ENCODE results near the gene SNX13. TPM values are rescaled to one million over a fixed set of nuclear protein-coding genes. Genes with fewer than 3 reads are reported as not detected.

Gene SNX13
- polyA plus RNA-seq, 1 experiment: 7.7 TPM

DNA sequence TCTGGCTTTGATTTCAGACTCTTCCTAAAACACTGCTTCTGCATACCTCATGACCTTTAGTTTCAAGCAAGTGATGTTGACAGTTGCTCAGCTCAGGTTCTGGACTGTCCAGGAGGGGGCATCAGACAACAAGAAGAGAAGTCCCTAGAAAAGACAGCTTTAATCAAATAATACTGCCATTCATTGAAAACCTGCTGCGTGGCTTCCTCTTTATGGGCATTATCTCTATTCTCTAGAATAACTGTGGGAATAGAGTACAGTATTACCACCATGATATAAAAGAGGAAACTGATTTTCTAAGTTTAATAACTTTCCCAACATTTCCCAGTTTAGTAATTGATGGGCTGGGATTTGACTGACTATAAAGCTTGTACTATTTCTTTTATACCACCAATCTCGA is 170.4 kb downstream of the SNX13 start:
- ChIA-PET CTCF (interaction anchor here (0.6 to 2.3 kb wide), 42 partner anchors 8 to 582 kb away, joined by 3 to 16 read pairs (median 4); no protein-coding TSS in a partner anchor), POLR2A (interaction anchor here (0.6 kb wide), 1 partner anchor 576 kb away, joined by 8 read pairs; no protein-coding TSS in a partner anchor)
- no peak for DNase-seq (ENCODE audit: low read depth)
- Histone ChIP-seq H3K36me3 (ENCODE audit: control insufficient read depth, insufficient read depth, low read length) (no peaks in the 10 kb centered on the region), H3K4me3 (ENCODE audit: low read depth, low read length) (no peak overlapping the region), H3K27me3 (ENCODE audit: control insufficient read depth, insufficient read depth, low read length) (peaks cover 1% of the 10 kb centered on the region; the same call in 1 of the 2 replicates)
- TF ChIP-seq, protein P1, sequence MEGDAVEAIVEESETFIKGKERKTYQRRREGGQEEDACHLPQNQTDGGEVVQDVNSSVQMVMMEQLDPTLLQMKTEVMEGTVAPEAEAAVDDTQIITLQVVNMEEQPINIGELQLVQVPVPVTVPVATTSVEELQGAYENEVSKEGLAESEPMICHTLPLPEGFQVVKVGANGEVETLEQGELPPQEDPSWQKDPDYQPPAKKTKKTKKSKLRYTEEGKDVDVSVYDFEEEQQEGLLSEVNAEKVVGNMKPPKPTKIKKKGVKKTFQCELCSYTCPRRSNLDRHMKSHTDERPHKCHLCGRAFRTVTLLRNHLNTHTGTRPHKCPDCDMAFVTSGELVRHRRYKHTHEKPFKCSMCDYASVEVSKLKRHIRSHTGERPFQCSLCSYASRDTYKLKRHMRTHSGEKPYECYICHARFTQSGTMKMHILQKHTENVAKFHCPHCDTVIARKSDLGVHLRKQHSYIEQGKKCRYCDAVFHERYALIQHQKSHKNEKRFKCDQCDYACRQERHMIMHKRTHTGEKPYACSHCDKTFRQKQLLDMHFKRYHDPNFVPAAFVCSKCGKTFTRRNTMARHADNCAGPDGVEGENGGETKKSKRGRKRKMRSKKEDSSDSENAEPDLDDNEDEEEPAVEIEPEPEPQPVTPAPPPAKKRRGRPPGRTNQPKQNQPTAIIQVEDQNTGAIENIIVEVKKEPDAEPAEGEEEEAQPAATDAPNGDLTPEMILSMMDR (IDR thresholded peaks at IDR 0.05; ENCODE audit: insufficient read depth, low read depth, low read length): peak; percentile 83

DNA sequence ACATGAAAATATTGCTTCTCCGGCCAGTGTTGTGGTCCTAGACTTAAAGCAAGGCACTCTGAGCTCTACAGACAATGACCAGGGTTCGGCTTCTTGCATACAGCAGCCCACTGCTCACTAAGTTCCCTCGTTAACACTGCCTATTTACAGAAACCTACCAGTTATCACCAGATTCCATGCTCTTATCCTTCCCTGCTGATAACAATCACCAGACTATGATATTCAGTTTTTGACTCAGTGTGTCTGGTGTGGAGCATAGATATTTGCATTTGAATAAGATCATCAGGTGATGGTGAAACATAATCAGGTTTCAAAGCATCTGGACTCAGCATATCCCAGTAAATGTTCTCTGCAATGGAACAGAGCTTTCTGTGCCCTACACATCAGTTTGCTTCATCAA is 182.3 kb downstream of the SNX13 start:
- POLR2A ChIA-PET: no interaction called here
- TF ChIP-seq, protein P1 (IDR thresholded peaks at IDR 0.05; ENCODE audit: insufficient read depth, low read depth, low read length): no peak
- no peaks in the 10 kb centered on the region; the same call in 1 of the 2 replicates for H3K27me3 ChIP-seq (ENCODE audit: control insufficient read depth, insufficient read depth, low read length)
- CTCF ChIA-PET: interaction anchor here (1.2 kb wide), 1 partner anchor 12 kb away, joined by 4 read pairs; no protein-coding TSS in a partner anchor
- no peaks in the 10 kb centered on the region for H3K36me3 ChIP-seq (ENCODE audit: control insufficient read depth, insufficient read depth, low read length)
- no peak for DNase-seq (ENCODE audit: low read depth)
- H3K4me3 ChIP-seq (ENCODE audit: low read depth, low read length): no peak overlapping the region

GRCh38 chr7:17746020-17746530 is 194.2 kb downstream of the SNX13 start:
- ChIA-PET POLR2A (no interaction called here), CTCF (interaction anchor here (1.2 kb wide), 1 partner anchor 575 kb away, joined by 3 read pairs; no protein-coding TSS in a partner anchor)
- no peak for DNase-seq (ENCODE audit: low read depth)
- TF ChIP-seq, protein P1 (IDR thresholded peaks at IDR 0.05; ENCODE audit: insufficient read depth, low read depth, low read length): no peak
- no peak overlapping the region for H3K4me3 ChIP-seq (ENCODE audit: low read depth, low read length)
- H3K27me3 ChIP-seq (ENCODE audit: control insufficient read depth, insufficient read depth, low read length): no peaks in the 10 kb centered on the region
- no peaks in the 10 kb centered on the region for H3K36me3 ChIP-seq (ENCODE audit: control insufficient read depth, insufficient read depth, low read length)

DNA sequence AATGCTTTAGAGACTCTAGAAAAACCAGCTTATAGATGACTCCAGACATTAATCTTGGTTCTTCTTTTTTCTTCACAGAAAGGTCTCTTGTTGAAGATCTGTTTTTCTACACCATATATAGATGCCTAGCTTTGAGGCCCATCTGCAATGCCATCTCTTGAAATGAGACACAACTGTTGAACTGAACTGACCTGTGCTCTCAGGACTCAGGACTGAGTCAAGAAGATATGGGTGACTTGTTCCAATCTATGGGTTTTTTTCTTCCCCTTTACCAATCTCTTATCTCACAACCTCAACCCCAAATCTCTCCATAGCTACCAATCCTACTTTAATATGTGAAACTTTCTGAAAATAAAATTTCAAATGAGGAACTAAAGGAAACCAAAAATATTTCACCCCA is 194.7 kb downstream of the SNX13 start:
- H3K36me3 ChIP-seq (ENCODE audit: control insufficient read depth, insufficient read depth, low read length): no peaks in the 10 kb centered on the region
- no peaks in the 10 kb centered on the region for H3K27me3 ChIP-seq (ENCODE audit: control insufficient read depth, insufficient read depth, low read length)
- POLR2A ChIA-PET: no interaction called here
- CTCF ChIA-PET: interaction anchor here (1.2 kb wide), 1 partner anchor 576 kb away, joined by 3 read pairs; no protein-coding TSS in a partner anchor
- DNase-seq (ENCODE audit: low read depth): no peak
- TF ChIP-seq, protein P1 (IDR thresholded peaks at IDR 0.05; ENCODE audit: insufficient read depth, low read depth, low read length): no peak
- H3K4me3 ChIP-seq (ENCODE audit: low read depth, low read length): no peak overlapping the region

DNA sequence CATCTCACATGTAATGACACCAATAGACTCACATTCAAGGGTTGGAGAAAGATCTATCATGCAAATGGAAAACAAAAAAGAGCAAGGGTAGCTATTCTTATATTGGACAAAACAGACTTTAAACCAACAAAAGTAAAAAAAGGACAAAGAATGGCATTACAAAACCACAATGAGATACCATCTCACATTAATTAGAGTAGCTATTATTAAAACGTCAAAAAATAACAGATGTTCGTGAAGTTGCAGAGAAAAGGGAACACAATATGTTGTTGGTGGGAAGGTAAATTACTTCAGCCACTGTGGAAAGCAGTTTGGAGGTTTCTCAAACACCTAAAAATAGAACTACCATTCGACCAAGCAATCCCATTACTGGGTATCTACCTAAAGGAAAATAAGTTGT is 197.0 kb downstream of the SNX13 start:
- ChIA-PET POLR2A (no interaction called here), CTCF (interaction anchor here (1.0 to 1.4 kb wide), 2 partner anchors 18 to 37 kb away, joined by 3 to 4 read pairs; no protein-coding TSS in a partner anchor)
- H3K27me3 ChIP-seq (ENCODE audit: control insufficient read depth, insufficient read depth, low read length): no peaks in the 10 kb centered on the region
- no peak overlapping the region for H3K4me3 ChIP-seq (ENCODE audit: low read depth, low read length)
- TF ChIP-seq, protein P1 (IDR thresholded peaks at IDR 0.05; ENCODE audit: insufficient read depth, low read depth, low read length): no peak
- H3K36me3 ChIP-seq (ENCODE audit: control insufficient read depth, insufficient read depth, low read length): no peaks in the 10 kb centered on the region
- DNase-seq (ENCODE audit: low read depth): no peak
